Osteoblast (primary cell): ENCODE data around the gene CCDC142. TPM values are rescaled to one million over a fixed set of nuclear protein-coding genes. Genes with fewer than 3 reads are reported as not detected.
"Not testable (repeated sequence)": the region's sequence is repeated elsewhere in the genome, so short reads cannot be mapped to it uniquely, and the experiment has no call there.

ENCODE experiments used
- DNase-seq: peaks from one replicate; pipeline ENCODE4 v3.0.0; 2011; ENCODE audit warnings: low spot score, mixed read lengths; ENCODE audit not compliant: insufficient read length; ENCODE audit errors: missing footprints
- H2AFZ ChIP-seq: 2 replicates; pipeline ENCODE4 v1.6.0; 2011; ENCODE audit warnings: mild to moderate bottlenecking, low read length
- H3K27ac ChIP-seq: 2 replicates; pipeline ENCODE4 v1.5.1; 2011; ENCODE audit warnings: mild to moderate bottlenecking, low read depth, low read length, moderate library complexity
- H3K27me3 ChIP-seq: 2 replicates; pipeline ENCODE4 v1.6.0; 2012; ENCODE audit warnings: mild to moderate bottlenecking, control low read depth, inconsistent platforms, low read length, moderate library complexity; ENCODE audit not compliant: insufficient read depth
- H3K36me3 ChIP-seq: 2 replicates; pipeline ENCODE4 v1.5.1; 2011; ENCODE audit warnings: mild to moderate bottlenecking, low read length, control low read depth, moderate library complexity; ENCODE audit not compliant: insufficient read depth
- H3K4me1 ChIP-seq: 2 replicates; pipeline ENCODE4 v1.5.1; 2011; ENCODE audit warnings: mild to moderate bottlenecking, low read length, control low read depth, moderate library complexity; ENCODE audit not compliant: insufficient read depth
- H3K4me2 ChIP-seq: 2 replicates; pipeline ENCODE4 v1.6.0; 2011; ENCODE audit warnings: mild to moderate bottlenecking, low read length; ENCODE audit not compliant: insufficient read depth
- H3K4me3 ChIP-seq: fragments of 200-600 bp; sonication (generic); 3 replicates; pipeline ENCODE4 v1.5.1; 2012; ENCODE audit warnings: mild to moderate bottlenecking, low read length, inconsistent platforms; ENCODE audit not compliant: insufficient read depth
- H3K79me2 ChIP-seq: 2 replicates; pipeline ENCODE4 v1.6.0; 2012; ENCODE audit warnings: mild to moderate bottlenecking, low read length, control low read depth, inconsistent platforms; ENCODE audit not compliant: insufficient read depth
- H3K9me3 ChIP-seq: 2 replicates; pipeline ENCODE4 v1.5.1; 2011; ENCODE audit warnings: low read depth, low read length, control low read depth
- H4K20me1 ChIP-seq: 2 replicates; pipeline ENCODE4 v1.6.0; 2012; ENCODE audit warnings: mild to moderate bottlenecking, low read length, control low read depth; ENCODE audit not compliant: insufficient read depth
- total RNA-seq: library from RNA; depleted of rRNA; stranded (reverse); fragments of >200 nt; gene quantifications from 2 replicates; pipeline ENCODE4 v1.2.3, GENCODE V29; 2012
- TF ChIP-seq, protein P1 (sequence below): IDR thresholded peaks from 2 replicates; pipeline ENCODE4 v1.5.1; 2011; ENCODE audit warnings: mild to moderate bottlenecking, low read depth, low read length, moderate library complexity; ENCODE audit errors: extremely low read depth

The CCDC142 gene
- total RNA-seq, 1 donor, result 32.6 TPM

DNA sequence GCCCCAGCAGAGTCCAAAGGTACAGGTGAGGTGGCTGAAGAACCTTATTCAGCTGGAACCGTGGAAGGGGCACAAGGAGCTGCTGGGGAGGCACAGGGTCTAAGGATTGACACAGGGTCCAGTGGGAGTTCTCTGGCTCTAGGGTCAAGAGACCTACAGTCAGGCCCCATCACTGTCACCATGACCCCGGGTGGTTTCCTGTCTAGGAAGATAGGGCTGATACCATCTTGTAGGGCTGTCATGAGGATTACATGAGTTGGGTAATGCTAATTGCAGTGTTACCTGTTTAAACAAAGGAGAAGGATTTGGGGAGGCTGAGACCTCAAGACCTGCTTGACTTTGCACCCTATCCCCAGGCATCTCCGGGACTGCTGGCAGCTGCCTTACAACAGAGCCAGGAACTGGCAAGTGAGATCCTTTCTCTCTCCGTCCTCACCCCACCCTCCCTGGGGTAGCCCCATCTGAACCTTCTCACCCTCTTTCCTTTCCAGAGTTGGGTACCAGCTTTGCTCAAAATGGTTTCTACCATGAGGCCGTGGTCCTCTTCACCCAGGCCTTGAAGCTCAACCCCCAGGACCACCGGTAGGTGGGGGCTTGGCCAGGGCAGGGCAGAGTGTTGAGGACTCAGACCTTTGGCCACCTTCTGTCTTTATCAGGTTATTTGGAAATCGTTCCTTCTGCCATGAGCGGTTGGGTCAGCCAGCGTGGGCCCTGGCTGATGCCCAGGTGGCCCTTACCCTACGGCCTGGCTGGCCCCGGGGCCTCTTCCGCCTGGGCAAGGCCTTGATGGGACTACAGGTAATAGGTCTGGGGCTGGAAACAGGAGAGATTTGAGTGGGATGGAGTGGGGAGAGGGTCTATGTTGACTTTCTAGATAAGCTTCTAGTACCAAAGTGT, 9.1 kb upstream of the CCDC142 start:
- no peak for DNase-seq
- H3K36me3 ChIP-seq, result peaks cover 41% of the 10 kb centered on the region
- H3K79me2 ChIP-seq, result peaks cover 13% of the 10 kb centered on the region
- H3K4me2 ChIP-seq, result no peak overlapping the region
- no peak overlapping the region for H2AFZ ChIP-seq
- no peaks in the 10 kb centered on the region for H4K20me1 ChIP-seq
- H3K4me3 ChIP-seq, result no peak overlapping the region
- no peak overlapping the region for H3K27ac ChIP-seq
- H3K27me3 ChIP-seq, result no peaks in the 10 kb centered on the region
- no peaks in the 10 kb centered on the region for H3K9me3 ChIP-seq
- TF ChIP-seq, protein P1, sequence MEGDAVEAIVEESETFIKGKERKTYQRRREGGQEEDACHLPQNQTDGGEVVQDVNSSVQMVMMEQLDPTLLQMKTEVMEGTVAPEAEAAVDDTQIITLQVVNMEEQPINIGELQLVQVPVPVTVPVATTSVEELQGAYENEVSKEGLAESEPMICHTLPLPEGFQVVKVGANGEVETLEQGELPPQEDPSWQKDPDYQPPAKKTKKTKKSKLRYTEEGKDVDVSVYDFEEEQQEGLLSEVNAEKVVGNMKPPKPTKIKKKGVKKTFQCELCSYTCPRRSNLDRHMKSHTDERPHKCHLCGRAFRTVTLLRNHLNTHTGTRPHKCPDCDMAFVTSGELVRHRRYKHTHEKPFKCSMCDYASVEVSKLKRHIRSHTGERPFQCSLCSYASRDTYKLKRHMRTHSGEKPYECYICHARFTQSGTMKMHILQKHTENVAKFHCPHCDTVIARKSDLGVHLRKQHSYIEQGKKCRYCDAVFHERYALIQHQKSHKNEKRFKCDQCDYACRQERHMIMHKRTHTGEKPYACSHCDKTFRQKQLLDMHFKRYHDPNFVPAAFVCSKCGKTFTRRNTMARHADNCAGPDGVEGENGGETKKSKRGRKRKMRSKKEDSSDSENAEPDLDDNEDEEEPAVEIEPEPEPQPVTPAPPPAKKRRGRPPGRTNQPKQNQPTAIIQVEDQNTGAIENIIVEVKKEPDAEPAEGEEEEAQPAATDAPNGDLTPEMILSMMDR, result no peak
- H3K4me1 ChIP-seq, result peaks cover 29% of the 10 kb centered on the region

DNA sequence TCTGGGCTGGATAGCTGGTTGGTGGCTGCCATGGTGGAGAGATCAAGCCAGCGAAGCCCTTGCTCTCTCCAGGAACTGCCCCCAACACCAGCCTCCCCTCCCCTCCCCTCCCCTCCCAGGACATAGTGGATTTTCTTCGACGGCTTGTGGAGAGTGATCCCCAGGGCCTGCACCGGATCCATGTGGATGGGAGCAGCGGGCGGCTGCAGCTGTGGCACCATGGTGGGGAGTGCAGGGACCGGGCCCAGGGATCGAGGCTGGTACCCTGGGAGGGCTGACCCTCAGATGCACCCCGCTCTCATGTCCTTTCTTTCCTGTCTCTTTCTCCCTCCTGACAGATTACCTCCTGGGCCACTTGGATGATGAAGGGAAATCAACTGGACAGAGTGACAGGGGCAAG, 7.1 kb upstream of the CCDC142 start:
- no peak overlapping the region for H3K4me3 ChIP-seq
- H3K4me2 ChIP-seq, result no peak overlapping the region
- H3K27ac ChIP-seq, result no peak overlapping the region

DNA sequence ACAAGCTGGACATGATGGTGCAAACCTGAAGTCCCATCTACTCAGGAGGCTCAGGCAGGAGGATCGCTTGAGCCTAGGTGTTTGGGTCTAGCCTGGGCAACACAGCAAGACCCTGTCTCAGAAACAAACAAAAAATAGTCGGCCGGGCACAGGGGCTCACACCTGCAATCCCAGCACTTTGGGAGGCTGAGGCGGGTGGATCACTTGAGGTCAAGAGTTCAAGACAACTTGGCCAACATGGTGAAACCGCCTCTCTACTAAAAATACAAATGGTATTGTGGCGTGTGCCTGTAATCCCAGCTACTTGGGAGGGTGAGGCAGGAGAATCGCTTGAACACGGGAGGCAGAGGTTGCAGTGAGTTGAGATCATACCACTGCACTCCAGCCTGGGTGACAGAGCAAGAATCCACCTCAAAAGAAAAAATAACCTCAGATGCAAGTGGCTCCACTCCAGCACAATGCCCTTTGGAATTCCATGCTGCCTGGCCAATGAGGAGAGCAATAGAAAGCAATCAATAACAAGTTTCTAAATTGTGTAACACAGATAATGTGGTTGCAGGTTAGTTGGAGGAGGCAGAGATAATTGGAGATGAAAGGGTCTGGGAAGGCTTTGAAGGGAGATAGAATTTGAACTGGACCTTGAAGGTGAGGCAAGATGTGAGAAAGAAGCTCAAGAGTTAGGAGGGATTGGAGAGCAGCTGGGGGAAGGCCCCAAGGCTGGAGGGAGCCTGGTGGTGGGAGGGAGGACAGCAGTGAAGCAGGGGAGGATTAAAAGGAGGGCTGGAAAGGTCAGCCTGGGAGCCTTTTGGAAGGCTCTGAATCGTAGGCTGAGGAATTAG, 6.1 kb upstream of the CCDC142 start:
- Histone ChIP-seq H2AFZ (no peak overlapping the region), H3K4me2 (peak overlapping the region; percentile 41), H4K20me1 (no peaks in the 10 kb centered on the region), H3K27me3 (no peaks in the 10 kb centered on the region), H3K4me3 (no peak overlapping the region), H3K79me2 (peaks cover 31% of the 10 kb centered on the region), H3K9me3 (no peaks in the 10 kb centered on the region), H3K27ac (peak overlapping the region; percentile 23), H3K4me1 (peaks cover 29% of the 10 kb centered on the region), H3K36me3 (peaks cover 49% of the 10 kb centered on the region)
- TF ChIP-seq, protein P1, result no peak
- no peak for DNase-seq

More for the DNA sequence above, 7.1 kb upstream of the CCDC142 start:
- H3K9me3 ChIP-seq, result no peaks in the 10 kb centered on the region
- H3K79me2 ChIP-seq, result peaks cover 24% of the 10 kb centered on the region
- TF ChIP-seq, protein P1, result no peak
- H3K4me1 ChIP-seq, result peaks cover 29% of the 10 kb centered on the region
- H3K27me3 ChIP-seq, result no peaks in the 10 kb centered on the region
- peaks cover 53% of the 10 kb centered on the region for H3K36me3 ChIP-seq
- no peak for DNase-seq
- no peak overlapping the region for H2AFZ ChIP-seq
- no peaks in the 10 kb centered on the region for H4K20me1 ChIP-seq

DNA sequence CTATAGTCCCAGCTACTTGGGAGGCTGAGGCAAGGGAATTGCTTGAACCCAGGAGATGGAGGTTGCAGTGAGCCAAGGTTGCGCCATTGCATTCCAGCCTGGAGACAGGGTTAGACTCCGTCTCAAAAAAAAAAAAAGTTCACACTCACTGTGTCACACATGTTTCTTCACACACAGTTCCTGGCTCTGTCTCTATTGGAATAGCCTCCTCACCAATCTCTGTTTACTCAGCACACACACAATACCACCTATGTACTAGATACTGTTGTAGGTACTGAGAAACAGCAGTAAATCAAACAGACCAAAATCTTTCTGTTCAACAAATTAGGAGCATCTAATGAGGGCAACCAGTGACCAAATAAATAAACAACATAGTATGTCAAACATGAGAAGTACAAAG, 3.3 kb upstream of the CCDC142 start:
- H2AFZ ChIP-seq, result no peak overlapping the region
- no peaks in the 10 kb centered on the region for H3K9me3 ChIP-seq
- peaks cover 23% of the 10 kb centered on the region for H3K36me3 ChIP-seq
- peaks cover 33% of the 10 kb centered on the region for H3K4me1 ChIP-seq
- H3K27ac ChIP-seq, result no peak overlapping the region
- no peak overlapping the region for H3K4me2 ChIP-seq
- H4K20me1 ChIP-seq, result no peaks in the 10 kb centered on the region
- TF ChIP-seq, protein P1, result no peak
- H3K27me3 ChIP-seq, result no peaks in the 10 kb centered on the region
- H3K79me2 ChIP-seq, result peaks cover 57% of the 10 kb centered on the region
- no peak for DNase-seq
- no peak overlapping the region for H3K4me3 ChIP-seq

DNA sequence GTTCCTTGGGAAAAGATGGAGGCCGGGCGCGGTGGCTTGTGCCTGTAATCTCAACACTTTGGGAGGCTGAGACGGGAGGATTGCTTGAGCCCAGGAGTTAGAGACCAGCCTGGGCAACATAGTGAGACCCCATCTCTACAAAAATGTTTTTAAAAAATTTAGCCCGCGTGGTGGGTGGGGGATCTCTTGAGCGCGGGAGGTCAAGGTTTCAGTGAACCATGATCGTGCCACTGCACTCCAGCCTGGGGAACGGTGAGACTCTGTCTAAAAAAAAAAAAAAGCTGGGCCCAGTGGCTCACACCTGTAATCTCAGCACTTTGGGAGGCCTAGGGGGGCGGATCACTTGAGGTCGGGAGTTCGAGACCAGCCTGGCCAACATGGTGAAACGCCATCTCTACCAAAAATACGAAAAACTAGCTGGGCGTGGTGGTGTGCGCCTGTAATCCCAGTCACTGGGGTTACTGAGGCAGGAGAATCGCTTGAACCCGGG, 922 bp upstream of the CCDC142 start:
- H3K27ac ChIP-seq, result peak overlapping the region; percentile 77
- H3K4me1 ChIP-seq, result peaks cover 31% of the 10 kb centered on the region
- peak overlapping the region; percentile 95 for H3K4me3 ChIP-seq
- H3K79me2 ChIP-seq, result peaks cover 62% of the 10 kb centered on the region
- peaks cover 30% of the 10 kb centered on the region for H3K36me3 ChIP-seq
- H3K4me2 ChIP-seq, result peak overlapping the region; percentile 94
- not testable (repeated sequence) for H3K27me3 ChIP-seq, H3K9me3 ChIP-seq, DNase-seq, H4K20me1 ChIP-seq
- peak overlapping the region; percentile 99 for H2AFZ ChIP-seq
